ENCODE measurements around the gene CCNQ.

Gene CCNQ

DNA sequence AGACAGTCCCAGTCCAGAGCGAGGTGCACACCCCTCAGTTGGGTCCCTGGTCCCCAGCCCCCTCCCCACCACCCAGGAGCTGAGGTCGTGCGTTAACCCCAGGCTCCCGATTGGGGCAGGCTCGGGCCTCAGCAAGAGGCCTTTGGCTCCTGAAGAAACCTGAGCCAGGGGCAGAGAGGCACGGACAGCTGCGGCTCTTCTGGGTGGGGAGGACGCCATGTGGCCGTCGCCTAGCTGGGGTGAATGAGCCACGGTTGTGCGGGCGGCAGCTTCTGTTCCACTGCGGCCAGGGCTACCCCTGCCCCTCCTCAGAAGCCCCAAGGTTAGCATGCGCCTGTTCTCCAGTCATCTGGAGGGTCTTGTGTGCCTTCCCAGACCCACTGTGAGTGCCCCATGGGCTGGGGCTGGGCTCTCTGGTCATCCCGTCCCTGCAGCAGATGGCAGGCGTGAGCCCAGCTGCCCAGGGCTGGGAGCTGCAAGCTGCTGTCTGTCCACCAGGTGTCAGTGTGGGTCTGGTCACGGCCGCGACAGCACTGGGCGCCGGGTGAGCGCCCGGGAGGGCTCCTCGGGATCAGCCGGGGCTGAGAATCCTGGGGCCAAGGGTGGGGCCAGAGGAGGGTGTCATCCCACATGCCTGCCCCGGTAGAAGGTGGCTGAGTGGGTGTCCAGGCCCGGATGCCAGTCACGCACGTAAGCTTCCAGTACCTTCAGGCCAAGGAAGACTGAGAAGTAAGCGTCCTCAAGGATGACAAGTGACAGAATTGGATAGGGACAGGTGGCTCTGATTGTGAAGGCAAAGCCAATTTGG lies 59.6 kb downstream of the CCNQ start (continued):
- TF ChIP-seq ZBTB49 (tag by site-specific recombination; IDR thresholded peaks at IDR 0.05; ENCODE audit: low read depth) (no peak), SP2 (tag by site-specific recombination; IDR thresholded peaks at IDR 0.05) (no peak), SP7 (tag by site-specific recombination; IDR thresholded peaks at IDR 0.05) (no peak), KLF17 (tag by site-specific recombination; IDR thresholded peaks at IDR 0.05) (peak; percentile 46; the same call in 1 of the 2 replicates), ZNF248 (tag by site-specific recombination; IDR thresholded peaks at IDR 0.05) (no peak), ZSCAN18 (tag by site-specific recombination; IDR thresholded peaks at IDR 0.05) (no peak), ZNF2 (tag by site-specific recombination; IDR thresholded peaks at IDR 0.05) (peak; percentile 99), KLF1 (tag by site-specific recombination; IDR thresholded peaks at IDR 0.05) (peak; percentile 26; the same call in 1 of the 2 replicates), ZNF830 (tag by site-specific recombination; IDR thresholded peaks at IDR 0.05; ENCODE audit: low read depth) (no peak), ZBTB7A (tag by site-specific recombination; IDR thresholded peaks at IDR 0.05; ENCODE audit: low read depth) (no peak), ZIC2 (tag by site-specific recombination; IDR thresholded peaks at IDR 0.05) (peak; percentile 19; the same call in 1 of the 2 replicates), ZNF214 (tag by site-specific recombination; IDR thresholded peaks at IDR 0.05; ENCODE audit: borderline replicate concordance) (no peak), ZNF37A (tag by site-specific recombination; IDR thresholded peaks at IDR 0.05) (no peak), ZNF623 (tag by site-specific recombination; IDR thresholded peaks at IDR 0.05) (no peak), ZNF654 (tag by site-specific recombination; IDR thresholded peaks at IDR 0.05; ENCODE audit: low read depth) (peak; percentile 85), ELK4 (IDR thresholded peaks at IDR 0.05; ENCODE audit: borderline replicate concordance, low read depth, low read length) (no peak), ZNF426 (tag by site-specific recombination; IDR thresholded peaks at IDR 0.05) (no peak), ZNF133 (tag by site-specific recombination; IDR thresholded peaks at IDR 0.05) (no peak), ZNF768 (tag by site-specific recombination; IDR thresholded peaks at IDR 0.05) (no peak), PRDM1 (tag by site-specific recombination; IDR thresholded peaks at IDR 0.05) (no peak), ZBTB8A (tag by site-specific recombination; IDR thresholded peaks at IDR 0.05) (peak; percentile 91), ZNF701 (tag by site-specific recombination; IDR thresholded peaks at IDR 0.05) (no peak), ZNF404 (tag by site-specific recombination; IDR thresholded peaks at IDR 0.05) (no peak), OVOL3 (tag by site-specific recombination; IDR thresholded peaks at IDR 0.05) (no peak), GLI4 (tag by site-specific recombination; IDR thresholded peaks at IDR 0.05) (no peak), ZNF626 (tag by site-specific recombination; IDR thresholded peaks at IDR 0.05) (no peak)
- TF ChIP-seq, protein P1, sequence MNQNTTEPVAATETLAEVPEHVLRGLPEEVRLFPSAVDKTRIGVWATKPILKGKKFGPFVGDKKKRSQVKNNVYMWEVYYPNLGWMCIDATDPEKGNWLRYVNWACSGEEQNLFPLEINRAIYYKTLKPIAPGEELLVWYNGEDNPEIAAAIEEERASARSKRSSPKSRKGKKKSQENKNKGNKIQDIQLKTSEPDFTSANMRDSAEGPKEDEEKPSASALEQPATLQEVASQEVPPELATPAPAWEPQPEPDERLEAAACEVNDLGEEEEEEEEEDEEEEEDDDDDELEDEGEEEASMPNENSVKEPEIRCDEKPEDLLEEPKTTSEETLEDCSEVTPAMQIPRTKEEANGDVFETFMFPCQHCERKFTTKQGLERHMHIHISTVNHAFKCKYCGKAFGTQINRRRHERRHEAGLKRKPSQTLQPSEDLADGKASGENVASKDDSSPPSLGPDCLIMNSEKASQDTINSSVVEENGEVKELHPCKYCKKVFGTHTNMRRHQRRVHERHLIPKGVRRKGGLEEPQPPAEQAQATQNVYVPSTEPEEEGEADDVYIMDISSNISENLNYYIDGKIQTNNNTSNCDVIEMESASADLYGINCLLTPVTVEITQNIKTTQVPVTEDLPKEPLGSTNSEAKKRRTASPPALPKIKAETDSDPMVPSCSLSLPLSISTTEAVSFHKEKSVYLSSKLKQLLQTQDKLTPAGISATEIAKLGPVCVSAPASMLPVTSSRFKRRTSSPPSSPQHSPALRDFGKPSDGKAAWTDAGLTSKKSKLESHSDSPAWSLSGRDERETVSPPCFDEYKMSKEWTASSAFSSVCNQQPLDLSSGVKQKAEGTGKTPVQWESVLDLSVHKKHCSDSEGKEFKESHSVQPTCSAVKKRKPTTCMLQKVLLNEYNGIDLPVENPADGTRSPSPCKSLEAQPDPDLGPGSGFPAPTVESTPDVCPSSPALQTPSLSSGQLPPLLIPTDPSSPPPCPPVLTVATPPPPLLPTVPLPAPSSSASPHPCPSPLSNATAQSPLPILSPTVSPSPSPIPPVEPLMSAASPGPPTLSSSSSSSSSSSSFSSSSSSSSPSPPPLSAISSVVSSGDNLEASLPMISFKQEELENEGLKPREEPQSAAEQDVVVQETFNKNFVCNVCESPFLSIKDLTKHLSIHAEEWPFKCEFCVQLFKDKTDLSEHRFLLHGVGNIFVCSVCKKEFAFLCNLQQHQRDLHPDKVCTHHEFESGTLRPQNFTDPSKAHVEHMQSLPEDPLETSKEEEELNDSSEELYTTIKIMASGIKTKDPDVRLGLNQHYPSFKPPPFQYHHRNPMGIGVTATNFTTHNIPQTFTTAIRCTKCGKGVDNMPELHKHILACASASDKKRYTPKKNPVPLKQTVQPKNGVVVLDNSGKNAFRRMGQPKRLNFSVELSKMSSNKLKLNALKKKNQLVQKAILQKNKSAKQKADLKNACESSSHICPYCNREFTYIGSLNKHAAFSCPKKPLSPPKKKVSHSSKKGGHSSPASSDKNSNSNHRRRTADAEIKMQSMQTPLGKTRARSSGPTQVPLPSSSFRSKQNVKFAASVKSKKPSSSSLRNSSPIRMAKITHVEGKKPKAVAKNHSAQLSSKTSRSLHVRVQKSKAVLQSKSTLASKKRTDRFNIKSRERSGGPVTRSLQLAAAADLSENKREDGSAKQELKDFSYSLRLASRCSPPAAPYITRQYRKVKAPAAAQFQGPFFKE (tag by site-specific recombination; IDR thresholded peaks at IDR 0.05; ENCODE audit: borderline replicate concordance): no peak
